GM13976 (cell line): ENCODE measurements around the gene CORIN.

ENCODE experiments used
- DNase-seq: peaks from one replicate; pipeline ENCODE4 v3.0.0; 2012; ENCODE audit warnings: low spot score
- CTCF ChIP-seq: IDR thresholded peaks from 2 replicates; pipeline ENCODE4 v1.5.1; 2012; ENCODE audit warnings: borderline replicate concordance, mild to moderate bottlenecking; ENCODE audit not compliant: insufficient read depth; ENCODE audit errors: extremely low read depth, missing control alignments, control extremely low read depth
- in situ Hi-C: fragments of 300-500 bp; cut with MboI; formaldehyde crosslinking; loops from one replicate; pipeline ENCODE4 v1.12.0; 2022; ENCODE audit warnings: low sequenced_read_pairs, mixed read lengths, inconsistent platforms; ENCODE audit not compliant: unreplicated experiment

CORIN gene

DNA sequence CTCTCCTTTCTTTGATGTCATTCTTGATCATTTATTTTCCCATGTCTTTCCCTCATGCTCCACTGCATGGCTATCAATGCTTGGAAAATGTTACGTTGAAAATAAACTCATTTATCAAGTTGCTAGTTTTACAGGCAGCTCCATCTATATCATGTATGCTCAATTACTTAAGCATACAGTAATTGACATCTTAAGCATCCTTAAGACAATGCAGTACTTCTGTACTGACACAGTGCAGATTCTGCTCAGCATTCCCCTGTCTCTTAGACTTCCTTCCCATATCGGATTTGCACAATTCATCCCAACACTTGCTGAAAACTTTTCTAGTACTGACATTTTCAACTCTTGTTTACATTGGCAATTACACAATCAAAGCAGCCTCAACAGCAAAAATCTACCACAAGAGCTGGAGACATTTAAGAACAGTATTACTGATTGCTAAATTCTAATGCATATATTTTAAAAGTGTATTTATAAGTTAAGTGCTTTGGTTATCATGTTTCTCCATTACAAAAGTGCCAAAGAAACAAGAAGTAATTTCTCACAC, 187.2 kb downstream of the CORIN start:
- in situ Hi-C loops = no loop called here
- TF ChIP-seq CTCF = no peak

DNA sequence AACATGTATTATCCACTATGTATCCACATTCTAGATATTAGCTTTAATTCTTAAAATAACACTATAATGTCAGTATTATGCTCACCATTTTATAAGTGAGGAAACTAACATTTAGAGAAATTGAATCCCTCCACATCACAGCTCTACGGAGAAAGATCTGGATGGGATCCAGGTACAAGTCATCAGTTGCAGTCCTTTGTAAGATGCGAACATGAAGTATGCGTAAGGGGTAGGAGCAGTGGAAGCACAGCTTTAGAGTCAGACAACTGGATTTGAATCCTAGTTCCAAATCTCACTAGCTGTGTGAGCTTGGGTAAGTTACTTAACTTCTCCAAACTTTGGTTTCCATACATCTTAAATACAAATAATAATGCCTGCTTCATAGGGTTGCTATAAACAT, 190.3 kb downstream of the CORIN start:
- in situ Hi-C loops = no loop called here
- no peak for DNase-seq

More for the DNA sequence above, 187.2 kb downstream of the CORIN start:
- no peak for DNase-seq

GRCh38 chr4:47647029-47647428, 190.8 kb downstream of the CORIN start:
- in situ Hi-C loops = no loop called here
- DNase-seq = no peak
- no peak for TF ChIP-seq CTCF

More for the DNA sequence above, 190.3 kb downstream of the CORIN start:
- TF ChIP-seq CTCF = no peak

GRCh38 chr4:47646372-47646771, 191.5 kb downstream of the CORIN start:
- TF ChIP-seq CTCF = no peak
- in situ Hi-C loops = no loop called here
- DNase-seq = no peak

DNA sequence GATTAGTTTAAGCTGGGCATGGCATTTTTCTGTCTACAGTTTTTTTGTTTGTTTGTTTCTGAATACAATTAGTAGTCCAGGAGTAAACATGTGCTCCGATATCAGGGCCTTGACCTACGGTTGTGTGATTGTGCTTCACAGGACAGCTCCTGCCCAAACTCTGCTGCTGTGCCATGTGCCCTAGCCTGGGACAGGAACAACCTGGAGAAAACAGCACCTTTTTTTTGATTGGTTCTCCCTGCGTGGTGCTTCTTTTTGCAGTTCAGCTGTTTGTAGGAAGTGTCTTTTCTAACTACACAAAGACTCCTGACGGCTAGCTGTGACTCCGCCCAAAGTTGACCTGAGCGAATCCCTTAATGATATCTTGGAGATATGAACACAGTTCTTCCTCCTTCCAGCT, 194.0 kb downstream of the CORIN start:
- TF ChIP-seq CTCF = no peak
- DNase-seq = no peak
- in situ Hi-C loops = no loop called here

DNA sequence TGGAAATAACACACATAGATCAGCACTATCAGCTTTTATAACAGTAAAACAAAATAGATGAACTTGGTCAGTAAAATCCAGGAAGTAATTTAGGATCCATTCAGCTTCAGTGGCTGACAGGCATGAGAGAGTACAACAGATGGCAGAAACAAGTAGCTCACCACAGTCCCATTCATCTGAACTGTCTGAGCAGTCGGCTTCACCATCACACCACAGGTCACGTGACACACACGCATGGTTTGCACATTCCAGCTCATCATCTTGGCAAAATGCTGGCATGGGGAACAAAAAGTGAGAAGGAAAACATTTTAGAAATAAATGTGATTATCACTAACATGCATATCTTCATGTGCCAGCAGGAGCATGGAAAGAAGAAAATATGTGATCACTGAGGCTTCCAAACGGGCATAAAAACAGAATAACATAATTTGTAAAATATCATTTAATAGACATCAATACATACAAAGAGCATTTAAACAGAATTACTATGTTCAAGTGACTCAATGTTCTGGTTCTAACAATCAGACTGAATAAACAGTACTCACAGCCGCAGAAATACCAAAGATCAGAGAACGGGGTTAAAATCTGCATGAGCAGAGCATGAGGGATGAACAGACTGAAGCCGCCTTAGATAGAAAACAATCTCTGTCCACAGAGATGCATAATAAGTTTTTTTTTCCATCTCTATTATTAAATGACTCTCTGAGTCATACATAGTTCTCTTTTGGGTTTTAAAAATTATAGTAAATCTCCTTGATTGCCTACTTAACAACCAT, 194.7 kb downstream of the CORIN start:
- TF ChIP-seq CTCF = no peak
- in situ Hi-C loops = no loop called here
- no peak for DNase-seq
